Ovary (tissue), 9 donors: ENCODE data around the gene UBE2E1. TPM values are rescaled to one million over a fixed set of nuclear protein-coding genes. Genes with fewer than 3 reads are reported as not detected.

Source experiments
- DNase-seq, 5 donors: peaks; one replicate each; pipeline ENCODE4 v3.0.0-alpha.2; 2019 to 2020
- H3K27ac ChIP-seq, 2 donors: fragments of 200-600 bp; one replicate each; pipeline versions ENCODE4 v1.5.1 to v1.8.0; 2019 to 2022
- H3K27me3 ChIP-seq: fragments of 200-600 bp; one replicate; pipeline ENCODE4 v1.8.0; 2022
- H3K36me3 ChIP-seq: fragments of 200-600 bp; sonication (generic); one replicate; pipeline ENCODE4 v1.5.1; 2019
- H3K4me1 ChIP-seq: one replicate; pipeline ENCODE4 v1.8.1; 2013; ENCODE audit warnings: mild to moderate bottlenecking, moderate library complexity; ENCODE audit not compliant: insufficient read depth
- H3K4me3 ChIP-seq: fragments of 200-600 bp; sonication (generic); one replicate; pipeline ENCODE4 v1.5.1; 2017
- H3K9me3 ChIP-seq, 2 donors: fragments of 200-600 bp in 1 of 2; sonication (generic) in 1 of 2; one replicate each; pipeline versions ENCODE4 v1.5.1 to v1.8.1; 2013 to 2019; ENCODE audit warnings: mild to moderate bottlenecking in 1 of 2, moderate library complexity in 1 of 2
- EP300 ChIP-seq: sonication (generic); formaldehyde crosslinking; IDR thresholded peaks from one replicate; pipeline ENCODE4 v1.6.1; 2017; ENCODE audit warnings: antibody characterized with exemption
- POLR2A ChIP-seq: fragments of 450-650 bp; IDR thresholded peaks from one replicate; pipeline ENCODE4 v1.6.1; 2017; ENCODE audit warnings: antibody characterized with exemption, mild to moderate bottlenecking, moderate library complexity
- WGBS, 3 donors: extraction: QIAGEN DNeasy Blood & Tissue Kit in 1 of 3; methylation state at CpG; one replicate each; pipeline versions ENCODE4 v1.1.5 to v1.1.7; 2013 to 2017; 5-methylcytosine and 5-hydroxymethylcytosine counted together
- intact Hi-C, 4 donors: fragments of 100-400 bp; cut with DNase I; formaldehyde crosslinking; loops; one replicate each; pipeline versions ENCODE4 v1.11.0 to v1.15.1; 2022 to 2023
- polyA plus RNA-seq, 2 donors: library from polyadenylated mRNA; stranded (reverse); fragments of 200-250 nt in 1 of 2; fragments of 350-450 nt in 1 of 2; fragmentation: Illumina TruSeq in 1 of 2; extraction: RNeasy Lipid Tissue Mini Kit (QIAGEN cat#74804) in 1 of 2; gene quantifications; one replicate each; pipeline ENCODE4 v1.2.3, GENCODE V29; 2013 to 2014
- total RNA-seq, 7 donors: library from RNA; depleted of rRNA in 2 of 7; stranded (reverse); fragments of >200 nt in 2 of 7; fragmentation: NEBNext Ultra II Directional in 3 of 7; extraction: Animal tissue kit (Norgen Biotek cat#: 25700) in 3 of 7; gene quantifications; one replicate each; pipeline versions ENCODE4 v1.1.0 to v1.2.4, GENCODE V29; 2016 to 2023
- TF ChIP-seq, protein P1 (sequence below), 3 donors: fragments of 450-650 bp in 2 of 3; fragments of 200-600 bp in 1 of 3; IDR thresholded peaks; one replicate each; pipeline versions ENCODE4 v1.5.1 to v1.8.0; 2016 to 2022; ENCODE audit warnings: antibody characterized with exemption in 3 of 3, mild to moderate bottlenecking in 1 of 3
- donor health status: DM: no; HTN: no; CAD: no; lungs with moderate emphysema.
- donor health status: DM: no; HTN: no; CAD: no.
- donor health status: Bipolar disorder and iron deficiency.
- donor health status: DM: yes; HTN: yes; CAD: no.
- donor health status: DM: no; HTN: no; CAD: no.
- donor health status: DM: yes; HTN: yes; CAD: no.

UBE2E1 gene
- total and polyA plus RNA-seq, 9 donors, result 65.2 to 133 (median 76.7) TPM

DNA sequence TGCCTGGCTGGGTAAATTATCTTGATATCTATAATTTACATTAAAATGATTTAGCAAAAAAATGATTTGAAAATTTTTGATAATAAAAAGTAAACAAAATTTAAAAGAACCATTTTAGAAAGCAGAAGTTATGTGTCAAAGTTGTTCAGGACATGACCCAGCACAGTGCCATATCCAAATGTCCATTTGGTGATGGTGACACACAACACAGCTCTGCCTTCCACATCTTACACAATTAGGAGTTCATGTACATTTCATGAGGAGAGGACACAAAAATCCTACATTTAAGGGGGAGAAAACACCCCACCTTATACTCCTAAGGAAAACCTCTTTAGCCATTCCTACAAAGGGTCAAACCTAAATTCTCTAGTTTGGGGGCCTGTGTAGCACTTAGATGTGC, 10.7 kb upstream of the UBE2E1 start:
- Histone ChIP-seq H3K4me1 (no peaks in the 10 kb centered on the region), H3K27ac (no peak overlapping the region), H3K27me3 (no peaks in the 10 kb centered on the region), H3K9me3 (no peaks in the 10 kb centered on the region), H3K36me3 (no peaks in the 10 kb centered on the region), H3K4me3 (no peak overlapping the region)
- TF ChIP-seq, protein P1, sequence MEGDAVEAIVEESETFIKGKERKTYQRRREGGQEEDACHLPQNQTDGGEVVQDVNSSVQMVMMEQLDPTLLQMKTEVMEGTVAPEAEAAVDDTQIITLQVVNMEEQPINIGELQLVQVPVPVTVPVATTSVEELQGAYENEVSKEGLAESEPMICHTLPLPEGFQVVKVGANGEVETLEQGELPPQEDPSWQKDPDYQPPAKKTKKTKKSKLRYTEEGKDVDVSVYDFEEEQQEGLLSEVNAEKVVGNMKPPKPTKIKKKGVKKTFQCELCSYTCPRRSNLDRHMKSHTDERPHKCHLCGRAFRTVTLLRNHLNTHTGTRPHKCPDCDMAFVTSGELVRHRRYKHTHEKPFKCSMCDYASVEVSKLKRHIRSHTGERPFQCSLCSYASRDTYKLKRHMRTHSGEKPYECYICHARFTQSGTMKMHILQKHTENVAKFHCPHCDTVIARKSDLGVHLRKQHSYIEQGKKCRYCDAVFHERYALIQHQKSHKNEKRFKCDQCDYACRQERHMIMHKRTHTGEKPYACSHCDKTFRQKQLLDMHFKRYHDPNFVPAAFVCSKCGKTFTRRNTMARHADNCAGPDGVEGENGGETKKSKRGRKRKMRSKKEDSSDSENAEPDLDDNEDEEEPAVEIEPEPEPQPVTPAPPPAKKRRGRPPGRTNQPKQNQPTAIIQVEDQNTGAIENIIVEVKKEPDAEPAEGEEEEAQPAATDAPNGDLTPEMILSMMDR (IDR thresholded peaks at IDR 0.05), result no peak
- intact Hi-C loops, result loop anchor here in 1 of 4 donors (10.0 kb wide), 1 partner anchor 610 kb away; no protein-coding TSS in a partner anchor
- DNase-seq, result no peak

DNA sequence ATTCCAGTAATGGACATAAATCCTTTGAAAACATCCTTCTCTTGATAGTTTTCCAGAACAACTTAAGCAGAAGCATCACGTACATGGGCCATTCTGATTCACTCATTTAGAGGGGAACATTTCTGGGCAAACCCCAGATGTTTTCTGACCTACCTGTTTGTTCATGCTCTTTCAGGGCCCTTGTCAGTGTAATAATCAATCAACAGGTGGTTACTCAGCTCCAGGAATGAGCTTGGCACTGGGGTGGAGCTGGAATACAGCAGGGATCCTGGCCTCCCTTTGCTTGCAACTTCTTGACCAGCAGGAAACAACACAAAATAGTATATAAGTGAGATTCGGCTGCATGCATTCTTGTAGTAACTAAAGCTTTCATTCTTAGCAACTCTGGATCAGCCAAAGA, 9.2 kb upstream of the UBE2E1 start:
- Histone ChIP-seq H3K4me3 (no peak overlapping the region), H3K9me3 (no peaks in the 10 kb centered on the region), H3K36me3 (no peaks in the 10 kb centered on the region), H3K4me1 (no peaks in the 10 kb centered on the region), H3K27me3 (no peaks in the 10 kb centered on the region), H3K27ac (no peak overlapping the region)
- TF ChIP-seq POLR2A (no peak), EP300 (no peak)
- TF ChIP-seq, protein P1 (IDR thresholded peaks at IDR 0.05), result no peak
- WGBS, 3 donors, result 74 to 80% (median 78%) methylated on average over 2 of the region's 2 CpGs
- no peak for DNase-seq
- intact Hi-C loops, result loop anchor here in 1 of 4 donors (10.0 kb wide), 1 partner anchor 612 kb away; no protein-coding TSS in a partner anchor

DNA sequence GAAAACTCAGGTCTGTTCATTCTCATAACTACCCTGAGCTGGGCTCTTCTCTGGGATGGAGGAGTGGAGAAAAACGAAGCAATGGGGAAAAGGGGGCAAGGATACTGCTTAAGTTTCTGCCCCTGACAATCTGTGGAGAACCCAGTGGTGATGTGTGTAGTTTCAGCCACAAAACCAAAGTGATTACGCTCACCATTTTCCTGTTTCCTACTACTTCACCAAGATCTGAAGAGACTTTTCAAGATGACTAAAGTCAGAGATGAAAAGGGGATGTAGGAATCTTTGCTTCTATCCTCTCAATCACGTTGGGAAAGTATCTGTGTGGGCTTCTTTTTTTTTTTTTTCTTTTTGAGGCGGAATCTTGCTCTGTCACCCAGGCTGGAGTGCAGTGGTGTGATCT, 8.3 kb upstream of the UBE2E1 start:
- H3K36me3 ChIP-seq, result no peaks in the 10 kb centered on the region
- 83 to 87% (median 84%) methylated on average over 4 of the region's 4 CpGs for WGBS, 3 donors
- no peak for DNase-seq
- TF ChIP-seq, protein P1 (IDR thresholded peaks at IDR 0.05), result no peak
- TF ChIP-seq POLR2A (no peak), EP300 (no peak)
- no peak overlapping the region for H3K4me3 ChIP-seq
- H3K9me3 ChIP-seq, result no peaks in the 10 kb centered on the region
- intact Hi-C loops, result loop anchor here in 1 of 4 donors (10.0 kb wide), 1 partner anchor 613 kb away; no protein-coding TSS in a partner anchor
- no peaks in the 10 kb centered on the region for H3K4me1 ChIP-seq
- H3K27me3 ChIP-seq, result no peaks in the 10 kb centered on the region
- no peak overlapping the region for H3K27ac ChIP-seq

DNA sequence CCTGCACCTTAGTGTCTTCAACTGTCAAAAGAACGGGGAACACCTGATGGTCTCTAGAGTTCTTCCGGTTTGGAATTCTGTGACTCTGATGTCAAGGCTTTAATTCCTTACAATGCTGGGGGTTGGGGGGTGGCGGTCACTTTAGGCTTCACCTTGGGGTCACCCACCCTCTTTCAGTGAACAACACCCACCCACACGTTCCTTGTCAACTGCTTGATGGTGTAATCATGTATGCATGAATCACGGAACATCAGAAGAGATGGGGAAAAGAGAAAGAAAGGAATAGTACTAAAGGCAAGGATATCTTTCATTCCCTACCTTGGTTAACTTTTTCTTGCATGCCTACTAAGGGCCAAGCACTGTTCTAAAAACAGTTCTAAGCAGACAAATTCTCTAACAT, 7.3 kb upstream of the UBE2E1 start:
- H3K4me1 ChIP-seq, result no peaks in the 10 kb centered on the region
- H3K36me3 ChIP-seq, result no peaks in the 10 kb centered on the region
- H3K9me3 ChIP-seq, result no peaks in the 10 kb centered on the region
- H3K4me3 ChIP-seq, result no peak overlapping the region
- WGBS, 3 donors, result 85 to 89% (median 87%) methylated on average over 5 of the region's 5 CpGs
- intact Hi-C loops, result loop anchor here in 1 of 4 donors (10.0 kb wide), 1 partner anchor 614 kb away; no protein-coding TSS in a partner anchor
- no peaks in the 10 kb centered on the region for H3K27me3 ChIP-seq
- TF ChIP-seq POLR2A (no peak), EP300 (no peak)
- TF ChIP-seq, protein P1 (IDR thresholded peaks at IDR 0.05), result no peak
- H3K27ac ChIP-seq, result no peak overlapping the region
- DNase-seq, result no peak
